ENCODE measurements around the gene ZNF516.

The ZNF516 gene

GRCh38 chr18:76361219-76361618 lies 133.8 kb downstream of the ZNF516 start:
- TF ChIP-seq KLF10 (tag by site-specific recombination; IDR thresholded peaks at IDR 0.05) (no peak), ZNF768 (tag by site-specific recombination; IDR thresholded peaks at IDR 0.05) (no peak), ZNF692 (tag by site-specific recombination; IDR thresholded peaks at IDR 0.05) (no peak), ZNF324 (tag by site-specific recombination; IDR thresholded peaks at IDR 0.05) (no peak), PRDM2 (tag by site-specific recombination; IDR thresholded peaks at IDR 0.05; ENCODE audit: borderline replicate concordance) (no peak), ZNF302 (tag by site-specific recombination; IDR thresholded peaks at IDR 0.05; ENCODE audit: low read depth) (no peak), SP7 (tag by site-specific recombination; IDR thresholded peaks at IDR 0.05) (no peak), ZEB2 (tag by site-specific recombination; IDR thresholded peaks at IDR 0.05) (no peak), GLIS2 (tag by site-specific recombination; IDR thresholded peaks at IDR 0.05) (no peak), ZNF624 (tag by site-specific recombination; IDR thresholded peaks at IDR 0.05) (no peak), ZNF19 (tag by site-specific recombination; IDR thresholded peaks at IDR 0.05; ENCODE audit: low read depth) (no peak)
- TF ChIP-seq, protein P1, sequence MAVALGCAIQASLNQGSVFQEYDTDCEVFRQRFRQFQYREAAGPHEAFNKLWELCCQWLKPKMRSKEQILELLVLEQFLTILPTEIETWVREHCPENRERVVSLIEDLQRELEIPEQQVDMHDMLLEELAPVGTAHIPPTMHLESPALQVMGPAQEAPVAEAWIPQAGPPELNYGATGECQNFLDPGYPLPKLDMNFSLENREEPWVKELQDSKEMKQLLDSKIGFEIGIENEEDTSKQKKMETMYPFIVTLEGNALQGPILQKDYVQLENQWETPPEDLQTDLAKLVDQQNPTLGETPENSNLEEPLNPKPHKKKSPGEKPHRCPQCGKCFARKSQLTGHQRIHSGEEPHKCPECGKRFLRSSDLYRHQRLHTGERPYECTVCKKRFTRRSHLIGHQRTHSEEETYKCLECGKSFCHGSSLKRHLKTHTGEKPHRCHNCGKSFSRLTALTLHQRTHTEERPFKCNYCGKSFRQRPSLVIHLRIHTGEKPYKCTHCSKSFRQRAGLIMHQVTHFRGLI (tag by site-specific recombination; IDR thresholded peaks at IDR 0.05): no peak
- TF ChIP-seq, protein P2, sequence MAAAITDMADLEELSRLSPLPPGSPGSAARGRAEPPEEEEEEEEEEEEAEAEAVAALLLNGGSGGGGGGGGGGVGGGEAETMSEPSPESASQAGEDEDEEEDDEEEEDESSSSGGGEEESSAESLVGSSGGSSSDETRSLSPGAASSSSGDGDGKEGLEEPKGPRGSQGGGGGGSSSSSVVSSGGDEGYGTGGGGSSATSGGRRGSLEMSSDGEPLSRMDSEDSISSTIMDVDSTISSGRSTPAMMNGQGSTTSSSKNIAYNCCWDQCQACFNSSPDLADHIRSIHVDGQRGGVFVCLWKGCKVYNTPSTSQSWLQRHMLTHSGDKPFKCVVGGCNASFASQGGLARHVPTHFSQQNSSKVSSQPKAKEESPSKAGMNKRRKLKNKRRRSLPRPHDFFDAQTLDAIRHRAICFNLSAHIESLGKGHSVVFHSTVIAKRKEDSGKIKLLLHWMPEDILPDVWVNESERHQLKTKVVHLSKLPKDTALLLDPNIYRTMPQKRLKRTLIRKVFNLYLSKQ (tag by site-specific recombination; IDR thresholded peaks at IDR 0.05; ENCODE audit: borderline replicate concordance): no peak
- peaks cover 0 to 38% of the 10 kb centered on the region in 2 experiments; a peak in 1 of 3 replicates for H3K36me3 ChIP-seq (ENCODE audit: control insufficient read depth in 2 of 2, insufficient read depth in 1 of 2, low read length in 2 of 2)
- no peak overlapping the region for H3K4me3 ChIP-seq (ENCODE audit: low read depth, low read length)
- H3K27ac ChIP-seq (ENCODE audit: extremely low read depth, low read depth, low read length): no peak overlapping the region
- 0 out of 2 replicates have a peak, but pooled peaks cover 3% of the 10 kb centered on the region for H3K4me1 ChIP-seq (ENCODE audit: control insufficient read depth, insufficient read depth, low read length)
- no peaks in the 10 kb centered on the region for H3K9me3 ChIP-seq (ENCODE audit: control insufficient read depth, insufficient read depth, low read depth, low read length)
- POLR2A ChIA-PET: no interaction called here
- CTCF ChIA-PET: interaction anchor here (0.9 kb wide), 1 partner anchor 348 kb away, joined by 3 read pairs; no protein-coding TSS in a partner anchor

DNA sequence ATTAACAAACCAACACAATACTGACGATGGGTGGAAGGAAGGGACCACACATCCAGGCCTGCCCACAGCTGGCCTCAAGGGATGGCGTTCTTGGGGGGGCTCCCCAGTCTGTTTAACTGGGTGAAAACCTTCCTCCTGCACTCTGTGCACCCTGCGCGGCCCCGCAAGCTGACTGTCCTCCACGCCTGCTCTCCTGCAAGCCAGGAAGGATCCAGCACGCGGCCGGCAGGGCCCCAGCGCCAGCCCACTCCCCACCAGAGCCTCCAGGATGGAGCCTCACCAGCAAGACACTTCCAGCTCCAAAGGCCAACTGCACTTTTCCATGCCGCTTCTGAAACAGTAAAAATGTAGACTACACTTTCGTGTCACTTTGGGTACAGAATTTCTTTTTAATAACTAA lies 135.1 kb downstream of the ZNF516 start:
- ChIA-PET CTCF (no interaction called here), POLR2A (no interaction called here)
- Histone ChIP-seq H3K36me3 (ENCODE audit: control insufficient read depth in 2 of 2, insufficient read depth in 1 of 2, low read length in 2 of 2) (peaks cover 0 to 38% of the 10 kb centered on the region in 2 experiments; a peak in 1 of 3 replicates), H3K27ac (ENCODE audit: extremely low read depth, low read depth, low read length) (no peak overlapping the region), H3K9me3 (ENCODE audit: control insufficient read depth, insufficient read depth, low read depth, low read length) (no peaks in the 10 kb centered on the region), H3K4me3 (ENCODE audit: low read depth, low read length) (no peak overlapping the region), H3K4me1 (ENCODE audit: control insufficient read depth, insufficient read depth, low read length) (0 out of 2 replicates have a peak, but pooled peaks cover 3% of the 10 kb centered on the region)
- no peak for TF ChIP-seq ZNF114 (tag by site-specific recombination; IDR thresholded peaks at IDR 0.05)
- no peak for TF ChIP-seq ZNF660 (tag by site-specific recombination; IDR thresholded peaks at IDR 0.05)
- TF ChIP-seq ZNF654 (tag by site-specific recombination; IDR thresholded peaks at IDR 0.05; ENCODE audit: low read depth): no peak
- no peak for TF ChIP-seq ZNF280D (tag by site-specific recombination; IDR thresholded peaks at IDR 0.05)
- no peak for TF ChIP-seq SCRT2 (tag by site-specific recombination; IDR thresholded peaks at IDR 0.05)
- no peak for TF ChIP-seq ZIC2 (tag by site-specific recombination; IDR thresholded peaks at IDR 0.05)
- TF ChIP-seq ZNF10 (tag by site-specific recombination; IDR thresholded peaks at IDR 0.05): no peak

Data from HEK293 (cell line).